GM19099 (cell line): ENCODE results near the gene SNAPC1.
A peak's percentile ranks its signal among the peaks of the same experiment; 100 is the strongest.

ENCODE experiments used
- POLR2A ChIP-seq: IDR thresholded peaks from 3 replicates; pipeline ENCODE4 v1.6.1; 2011; ENCODE audit warnings: low read depth; ENCODE audit not compliant: insufficient read length; ENCODE audit errors: extremely low read depth

Gene SNAPC1, protein sequence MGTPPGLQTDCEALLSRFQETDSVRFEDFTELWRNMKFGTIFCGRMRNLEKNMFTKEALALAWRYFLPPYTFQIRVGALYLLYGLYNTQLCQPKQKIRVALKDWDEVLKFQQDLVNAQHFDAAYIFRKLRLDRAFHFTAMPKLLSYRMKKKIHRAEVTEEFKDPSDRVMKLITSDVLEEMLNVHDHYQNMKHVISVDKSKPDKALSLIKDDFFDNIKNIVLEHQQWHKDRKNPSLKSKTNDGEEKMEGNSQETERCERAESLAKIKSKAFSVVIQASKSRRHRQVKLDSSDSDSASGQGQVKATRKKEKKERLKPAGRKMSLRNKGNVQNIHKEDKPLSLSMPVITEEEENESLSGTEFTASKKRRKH

DNA sequence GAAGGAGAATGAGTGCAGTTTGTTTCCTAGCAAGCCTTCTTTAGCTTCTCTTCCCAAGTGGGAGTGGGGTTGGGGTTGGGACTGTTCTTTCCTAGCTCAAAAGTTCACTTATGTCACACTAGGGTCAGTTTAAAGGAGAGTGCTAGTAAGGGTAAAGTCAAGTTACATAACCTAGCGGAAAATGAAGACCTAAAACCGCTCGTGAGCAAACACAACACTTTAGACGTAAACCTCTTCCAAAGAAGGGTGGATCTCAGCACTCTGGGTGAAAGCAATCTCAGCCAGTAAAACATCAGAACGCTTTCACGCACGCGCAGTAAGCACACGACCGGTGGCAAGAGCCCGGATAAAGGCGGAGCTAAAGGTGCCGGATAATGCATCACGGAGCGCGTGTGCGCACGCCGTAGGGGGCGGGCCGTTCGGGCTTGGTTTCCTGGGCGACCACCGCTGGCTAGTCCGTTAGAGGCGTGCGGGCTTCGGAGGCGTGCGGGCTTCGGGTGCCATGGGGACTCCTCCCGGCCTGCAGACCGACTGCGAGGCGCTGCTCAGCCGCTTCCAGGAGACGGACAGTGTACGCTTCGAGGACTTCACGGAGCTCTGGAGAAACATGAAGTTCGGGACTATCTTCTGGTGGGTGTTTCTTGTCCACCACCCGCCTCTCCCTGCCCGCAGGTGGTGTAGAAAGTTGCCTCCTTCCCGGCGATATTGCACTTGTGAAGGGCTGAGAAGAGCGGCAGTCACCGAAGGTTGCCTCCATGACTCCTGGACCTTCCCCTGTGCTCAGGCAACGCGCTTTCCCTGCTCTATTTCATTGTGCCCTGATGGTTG, at the start of gene SNAPC1:
Gene SNAPC1, plus strand, starts transcription at position 462 of the 828 bp plus-strand sequence. Its CDS starts 41 bp downstream, at position 503.
- peak; percentile 85 for TF ChIP-seq POLR2A

DNA sequence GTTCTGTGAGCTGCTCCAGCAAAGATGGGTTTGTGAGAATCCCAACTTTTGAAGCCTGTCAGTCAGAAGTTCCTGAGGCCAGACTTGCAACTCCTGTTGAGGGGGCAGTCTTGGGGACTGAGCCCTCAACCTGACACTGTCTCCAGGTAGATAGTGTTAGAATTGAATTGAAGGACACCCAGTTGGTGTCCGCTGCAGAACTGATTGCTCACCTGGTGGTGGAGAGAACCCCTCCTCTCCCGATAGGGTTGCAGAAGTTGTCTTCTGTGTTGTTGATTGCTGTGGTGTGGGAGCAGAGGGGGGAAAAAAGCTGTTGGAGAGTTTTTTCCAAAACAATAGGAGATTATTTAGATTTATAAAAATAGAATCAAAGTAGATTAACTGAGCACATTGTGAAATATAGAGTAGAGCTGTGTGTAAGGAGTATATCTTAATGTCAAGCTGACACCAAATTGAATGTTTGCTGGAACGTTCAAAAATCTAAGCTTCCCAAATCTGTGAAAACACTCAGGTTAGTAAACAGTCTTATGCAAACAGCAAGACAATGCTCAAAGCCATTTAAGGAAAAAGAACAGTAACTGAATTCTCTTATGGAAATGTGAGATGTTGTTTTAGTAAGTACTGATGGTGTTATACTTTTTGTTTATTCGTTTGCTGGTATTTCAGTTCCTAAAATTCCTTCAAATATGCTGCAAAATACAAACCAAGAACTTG, 48.3 kb upstream of the SNAPC1 start:
- TF ChIP-seq POLR2A, result no peak

DNA sequence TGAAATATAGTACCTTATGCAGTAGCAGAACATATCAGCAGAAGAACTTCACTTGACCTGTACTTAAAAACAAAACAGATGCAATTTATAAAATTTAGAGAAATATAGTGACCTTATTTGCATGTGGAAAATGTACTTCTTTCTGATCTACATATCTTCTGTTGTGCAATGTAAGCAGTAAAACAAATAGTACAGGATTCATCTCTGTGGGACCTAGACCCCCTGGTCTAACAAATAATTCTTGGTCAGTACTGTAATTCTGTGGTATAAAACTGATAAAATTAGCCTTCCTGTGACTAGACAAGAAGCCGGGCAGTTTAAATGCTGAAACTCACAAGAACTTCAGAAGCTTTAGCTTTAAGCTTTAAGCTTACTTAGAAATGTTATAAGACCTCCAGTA, 45.3 kb upstream of the SNAPC1 start:
- no peak for TF ChIP-seq POLR2A

DNA sequence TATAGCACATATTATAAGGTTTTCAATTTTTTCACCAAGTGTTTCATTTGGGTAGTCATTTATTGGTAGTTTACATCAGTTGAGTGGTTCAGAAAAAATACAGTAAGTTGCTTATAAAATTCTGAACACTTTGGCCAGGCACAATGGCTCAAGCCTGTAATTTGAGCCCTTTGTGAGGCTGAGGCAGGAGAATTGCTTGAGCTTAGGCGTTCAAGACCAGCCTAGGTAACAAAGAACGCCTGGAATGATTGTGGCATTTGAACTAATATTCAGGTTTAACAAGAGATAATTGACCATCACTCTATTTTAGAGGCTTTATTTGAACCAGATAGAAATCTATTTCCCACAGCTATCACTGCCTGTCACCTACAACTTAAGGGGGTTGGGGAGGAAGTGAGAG, 44.2 kb upstream of the SNAPC1 start:
- no peak for TF ChIP-seq POLR2A

DNA sequence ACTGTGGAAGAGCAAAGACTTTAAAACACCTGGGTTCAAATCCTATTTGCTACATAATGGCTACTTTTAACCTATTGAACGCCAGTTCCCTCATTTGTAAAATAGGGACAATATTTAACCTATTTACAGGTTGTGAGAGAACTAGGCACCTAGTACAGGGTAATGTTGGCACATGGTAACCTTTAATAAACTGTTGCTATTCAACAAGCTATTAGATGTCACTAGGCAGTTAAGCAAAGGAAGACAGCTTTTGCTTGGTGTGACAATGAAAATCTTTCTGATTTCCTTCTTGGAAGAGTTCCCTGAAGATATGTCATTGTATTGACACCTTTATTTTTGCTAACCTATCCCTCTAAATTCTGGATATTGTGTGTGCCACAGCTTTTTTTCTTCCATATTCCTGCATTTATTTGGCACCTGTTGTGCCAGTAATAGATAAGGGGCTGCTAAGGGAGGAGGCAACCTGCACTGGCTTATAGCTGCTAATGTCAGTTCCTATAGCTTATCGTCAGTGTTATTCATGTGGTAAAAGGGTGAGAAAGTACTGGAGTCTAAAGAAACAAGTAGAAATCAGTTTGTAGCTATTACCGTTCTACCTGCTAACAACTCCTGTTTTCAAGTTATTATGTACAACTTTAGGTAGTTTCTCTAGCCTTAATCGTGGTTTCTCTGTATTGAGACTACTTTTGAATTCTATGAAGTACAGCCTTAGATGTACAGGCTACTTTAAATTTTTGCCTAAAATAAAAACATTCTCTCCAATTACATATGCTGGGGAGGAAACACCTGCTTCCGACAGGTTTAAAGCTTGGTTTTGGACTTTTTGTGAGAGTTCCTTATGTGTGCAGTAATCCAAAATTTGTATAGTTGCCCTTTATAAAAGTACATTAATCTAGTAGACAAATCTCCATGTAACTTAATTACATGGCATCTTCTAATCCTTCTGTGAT, 42.6 kb upstream of the SNAPC1 start:
- no peak for TF ChIP-seq POLR2A

DNA sequence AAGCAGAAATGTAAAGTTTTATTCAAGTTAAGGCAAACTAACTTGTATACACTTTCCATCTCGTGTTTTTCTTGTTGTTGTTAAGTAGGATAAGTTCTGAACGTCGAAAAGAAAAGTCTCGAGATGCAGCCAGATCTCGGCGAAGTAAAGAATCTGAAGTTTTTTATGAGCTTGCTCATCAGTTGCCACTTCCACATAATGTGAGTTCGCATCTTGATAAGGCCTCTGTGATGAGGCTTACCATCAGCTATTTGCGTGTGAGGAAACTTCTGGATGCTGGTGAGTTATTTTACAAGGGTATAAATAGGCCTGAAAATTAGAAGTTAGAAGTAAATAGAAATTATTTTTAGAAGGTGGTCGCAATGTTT, 41.9 kb upstream of the SNAPC1 start:
- no peak for TF ChIP-seq POLR2A

DNA sequence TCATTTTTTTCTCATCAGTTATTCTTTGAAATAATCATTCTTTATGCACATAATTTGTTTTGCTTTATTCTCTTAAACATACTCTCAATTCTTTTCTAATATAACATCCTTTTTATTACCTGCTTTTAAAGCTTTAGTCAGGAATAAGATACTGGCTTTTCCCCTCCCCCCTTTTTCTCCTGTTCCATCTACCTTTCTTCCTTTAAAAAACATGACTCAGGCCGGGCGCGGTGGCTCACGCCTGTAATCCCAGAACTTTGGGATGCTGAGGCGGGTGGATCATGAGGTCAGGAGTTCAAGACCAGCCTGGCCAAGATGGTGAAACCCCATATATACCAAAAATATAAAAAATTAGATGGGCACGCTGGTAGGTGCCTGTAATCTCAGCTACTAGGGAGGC, 41.5 kb upstream of the SNAPC1 start:
- no peak for TF ChIP-seq POLR2A

DNA sequence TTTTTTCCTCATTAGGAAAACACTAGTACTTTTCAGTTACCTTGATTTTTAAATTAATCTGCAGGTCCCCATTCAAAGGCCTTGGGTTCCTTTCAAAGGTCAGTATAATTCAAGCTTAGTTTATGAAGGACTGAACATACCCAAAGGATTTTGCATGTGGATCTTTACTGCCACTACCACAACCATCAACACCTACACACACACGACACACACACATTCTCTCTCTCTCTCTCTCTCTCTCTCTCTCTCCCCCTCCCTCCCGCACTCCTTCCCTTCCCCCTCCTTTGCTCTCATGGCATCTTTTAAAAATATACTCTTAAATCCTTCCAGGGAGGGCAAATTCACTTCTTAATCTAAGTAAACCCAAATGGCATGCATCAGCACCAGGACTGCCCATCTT, 38.1 kb upstream of the SNAPC1 start:
- no peak for TF ChIP-seq POLR2A

DNA sequence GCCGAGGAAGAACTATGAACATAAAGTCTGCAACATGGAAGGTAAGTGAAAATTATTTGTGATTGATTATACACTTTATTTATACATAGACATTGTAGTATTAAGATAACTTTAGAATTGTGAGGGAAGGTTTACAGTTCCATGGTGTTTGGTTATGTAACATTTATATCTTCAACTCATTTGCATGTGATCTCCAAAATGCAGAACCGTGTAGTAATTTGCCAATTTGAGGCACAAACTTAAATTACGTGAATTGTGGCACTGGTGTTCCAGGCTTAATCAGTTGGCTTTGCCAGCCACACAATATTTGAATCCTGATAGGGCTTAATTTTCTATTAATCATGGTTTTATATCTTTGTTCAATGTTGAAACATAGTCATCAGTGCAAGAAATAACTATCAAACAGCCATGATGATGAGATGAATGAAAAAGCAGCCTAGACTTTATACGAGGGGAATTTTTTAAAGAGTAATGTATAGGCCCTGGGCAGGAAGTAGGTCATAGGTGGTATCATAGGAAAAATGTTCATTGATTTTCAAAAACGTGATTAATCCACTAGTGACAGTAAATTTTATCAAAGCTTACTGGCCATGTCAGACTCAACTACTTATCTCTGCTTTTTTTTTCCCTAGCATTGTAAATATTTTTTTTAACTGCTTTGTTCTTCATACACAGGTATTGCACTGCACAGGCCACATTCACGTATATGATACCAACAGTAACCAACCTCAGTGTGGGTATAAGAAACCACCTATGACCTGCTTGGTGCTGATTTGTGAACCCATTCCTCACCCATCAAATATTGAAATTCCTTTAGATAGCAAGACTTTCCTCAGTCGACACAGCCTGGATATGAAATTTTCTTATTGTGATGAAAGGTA, 35.2 kb upstream of the SNAPC1 start:
- no peak for TF ChIP-seq POLR2A

DNA sequence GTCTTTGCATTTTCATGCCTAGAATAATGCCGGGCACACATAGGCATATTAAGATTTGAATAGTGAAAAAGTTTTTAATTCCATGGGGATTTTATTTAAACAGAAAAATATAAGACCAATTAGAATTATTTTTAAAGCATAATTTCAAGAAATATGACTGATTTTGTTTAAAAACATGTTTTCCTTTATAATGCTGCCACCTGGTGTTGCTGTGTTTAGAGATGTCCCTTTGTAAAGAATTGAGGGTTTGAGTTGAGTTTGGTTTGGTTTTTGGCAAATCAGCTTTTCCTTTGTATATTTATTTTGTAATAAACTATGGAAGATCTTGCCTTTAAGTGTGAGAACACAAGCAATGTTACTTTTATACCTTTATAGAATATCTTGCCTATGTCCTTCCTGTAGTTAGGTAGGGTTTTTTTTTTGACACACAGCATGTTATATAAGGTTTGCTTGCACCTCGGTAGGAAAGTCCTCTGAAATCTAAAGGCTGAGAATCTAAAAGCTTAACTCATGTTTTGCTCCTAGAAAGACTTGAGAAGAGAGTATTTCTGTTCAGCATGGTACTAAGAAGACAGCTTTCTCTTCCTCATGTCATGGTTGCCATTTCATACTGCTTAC, 31.4 kb upstream of the SNAPC1 start:
- TF ChIP-seq POLR2A, result no peak

DNA sequence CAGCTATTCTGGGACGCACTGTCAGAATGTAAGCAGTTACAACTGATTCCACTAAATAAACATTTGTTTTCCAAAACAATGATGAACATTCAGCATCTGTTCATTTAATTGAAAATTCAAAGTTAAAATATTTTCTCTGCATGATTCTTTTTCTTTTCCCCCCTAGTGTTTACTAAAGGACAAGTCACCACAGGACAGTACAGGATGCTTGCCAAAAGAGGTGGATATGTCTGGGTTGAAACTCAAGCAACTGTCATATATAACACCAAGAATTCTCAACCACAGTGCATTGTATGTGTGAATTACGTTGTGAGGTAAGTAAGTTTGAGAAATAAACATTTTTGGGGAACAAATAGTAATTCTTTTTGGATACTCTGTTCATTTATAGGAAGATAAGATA, 28.2 kb upstream of the SNAPC1 start:
- TF ChIP-seq POLR2A, result no peak

DNA sequence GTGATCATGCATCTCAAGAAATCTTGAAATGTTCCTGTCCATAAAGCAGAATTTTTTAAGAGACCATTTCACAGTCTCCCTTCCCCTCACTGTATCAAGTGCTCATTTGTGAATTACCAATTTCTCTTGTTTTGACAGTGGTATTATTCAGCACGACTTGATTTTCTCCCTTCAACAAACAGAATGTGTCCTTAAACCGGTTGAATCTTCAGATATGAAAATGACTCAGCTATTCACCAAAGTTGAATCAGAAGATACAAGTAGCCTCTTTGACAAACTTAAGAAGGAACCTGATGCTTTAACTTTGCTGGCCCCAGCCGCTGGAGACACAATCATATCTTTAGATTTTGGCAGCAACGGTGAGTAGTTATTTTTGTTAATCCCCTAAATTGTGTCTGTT, 25.5 kb upstream of the SNAPC1 start:
- no peak for TF ChIP-seq POLR2A

DNA sequence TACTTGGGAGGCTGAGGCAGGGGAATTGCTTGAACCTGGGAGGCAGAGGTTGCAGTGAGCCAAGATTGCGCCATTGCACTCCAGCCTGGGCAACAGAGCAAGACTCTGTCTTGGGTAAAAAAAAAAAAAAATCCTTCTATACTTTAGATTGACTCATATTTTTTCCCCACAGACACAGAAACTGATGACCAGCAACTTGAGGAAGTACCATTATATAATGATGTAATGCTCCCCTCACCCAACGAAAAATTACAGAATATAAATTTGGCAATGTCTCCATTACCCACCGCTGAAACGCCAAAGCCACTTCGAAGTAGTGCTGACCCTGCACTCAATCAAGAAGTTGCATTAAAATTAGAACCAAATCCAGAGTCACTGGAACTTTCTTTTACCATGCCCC, 24.3 kb upstream of the SNAPC1 start:
- no peak for TF ChIP-seq POLR2A
